WTC11 (cell line): ENCODE measurements around the gene GNB5.

Experiments used
- CBFB ChIP-seq: sonication (generic); formaldehyde crosslinking; IDR thresholded peaks from 2 replicates; pipeline ENCODE4 v1.8.1; 2022; ENCODE audit warnings: mild to moderate bottlenecking, low read depth, missing genetic modification reagents
- FOXJ3 ChIP-seq: sonication (generic); formaldehyde crosslinking; IDR thresholded peaks from 2 replicates; pipeline ENCODE4 v1.9.0; 2021; ENCODE audit warnings: missing genetic modification reagents, mild to moderate bottlenecking, borderline replicate concordance
- FOXK1 ChIP-seq: sonication (generic); formaldehyde crosslinking; IDR thresholded peaks from 2 replicates; pipeline ENCODE4 v1.8.0; 2022; ENCODE audit warnings: mild to moderate bottlenecking, moderate library complexity, missing genetic modification reagents
- GTF2I ChIP-seq: fragments of 250-450 bp; sonication (Bioruptor Pico); conservative IDR thresholded peaks from 2 replicates; pipeline ENCODE4 v1.4.0; 2021; ENCODE audit warnings: mild to moderate bottlenecking
- NFYB ChIP-seq: sonication (generic); formaldehyde crosslinking; conservative IDR thresholded peaks from 2 replicates; pipeline ENCODE4 v1.8.0; 2022; ENCODE audit warnings: low read depth, missing genetic modification reagents
- RELA ChIP-seq: sonication (generic); formaldehyde crosslinking; IDR thresholded peaks from 2 replicates; pipeline ENCODE4 v1.8.1; 2022; ENCODE audit warnings: missing genetic modification reagents, mild to moderate bottlenecking, borderline replicate concordance
- ZBTB21 ChIP-seq: sonication (generic); formaldehyde crosslinking; IDR thresholded peaks from 2 replicates; pipeline ENCODE4 v1.8.1; 2023; ENCODE audit warnings: mild to moderate bottlenecking, missing genetic modification reagents, borderline replicate concordance
- TF ChIP-seq, protein P1 (sequence below): fragments of 200-600 bp; IDR thresholded peaks from 2 replicates; pipeline ENCODE4 v1.8.0; 2022; ENCODE audit warnings: antibody characterized with exemption
- TF ChIP-seq, protein P2 (sequence below): sonication (generic); formaldehyde crosslinking; IDR thresholded peaks from 2 replicates; pipeline ENCODE4 v1.8.0; 2022; ENCODE audit warnings: mild to moderate bottlenecking, missing genetic modification reagents
- TF ChIP-seq, protein P3 (sequence below): sonication (generic); formaldehyde crosslinking; IDR thresholded peaks from 2 replicates; pipeline ENCODE4 v1.8.1; 2022; ENCODE audit warnings: mild to moderate bottlenecking, moderate library complexity, missing genetic modification reagents
- TF ChIP-seq, protein P4 (sequence below): sonication (generic); formaldehyde crosslinking; IDR thresholded peaks from 2 replicates; pipeline ENCODE4 v1.8.1; 2023; ENCODE audit warnings: mild to moderate bottlenecking, missing genetic modification reagents, moderate library complexity

DNA sequence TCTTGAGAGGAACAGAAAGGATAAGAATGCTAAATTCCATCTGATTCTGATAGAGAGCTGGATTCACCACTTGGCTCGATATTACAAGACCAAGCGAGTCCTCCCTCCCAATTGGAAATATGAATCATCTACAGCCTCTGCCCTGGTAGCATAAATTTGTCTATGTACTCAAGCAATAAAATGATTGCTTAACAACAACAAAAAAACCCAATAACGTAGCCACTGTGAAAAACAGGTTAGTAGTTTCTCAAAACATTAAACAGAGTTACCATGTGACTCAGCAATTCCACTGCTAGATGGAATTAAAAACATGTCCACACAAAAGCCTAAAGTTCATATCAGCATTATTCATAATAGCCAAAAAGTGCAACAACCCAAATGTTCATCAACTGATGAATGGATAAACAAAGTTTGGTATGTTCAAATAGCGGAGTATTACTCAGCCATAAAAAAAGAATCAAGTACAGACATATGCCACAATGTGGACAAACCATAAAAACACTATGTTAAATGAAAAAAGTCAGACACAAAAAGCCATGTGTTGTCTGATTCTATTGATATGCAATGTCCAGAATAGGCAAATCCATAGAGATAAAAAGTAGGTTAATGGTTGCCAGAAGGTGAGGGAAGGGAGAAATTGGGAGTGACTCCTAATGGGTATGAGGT, 95.5 kb downstream of the GNB5 start:
- TF ChIP-seq FOXK1 (CRISPR knock-in tag): no peak
- no peak for TF ChIP-seq NFYB
- TF ChIP-seq, protein P1, sequence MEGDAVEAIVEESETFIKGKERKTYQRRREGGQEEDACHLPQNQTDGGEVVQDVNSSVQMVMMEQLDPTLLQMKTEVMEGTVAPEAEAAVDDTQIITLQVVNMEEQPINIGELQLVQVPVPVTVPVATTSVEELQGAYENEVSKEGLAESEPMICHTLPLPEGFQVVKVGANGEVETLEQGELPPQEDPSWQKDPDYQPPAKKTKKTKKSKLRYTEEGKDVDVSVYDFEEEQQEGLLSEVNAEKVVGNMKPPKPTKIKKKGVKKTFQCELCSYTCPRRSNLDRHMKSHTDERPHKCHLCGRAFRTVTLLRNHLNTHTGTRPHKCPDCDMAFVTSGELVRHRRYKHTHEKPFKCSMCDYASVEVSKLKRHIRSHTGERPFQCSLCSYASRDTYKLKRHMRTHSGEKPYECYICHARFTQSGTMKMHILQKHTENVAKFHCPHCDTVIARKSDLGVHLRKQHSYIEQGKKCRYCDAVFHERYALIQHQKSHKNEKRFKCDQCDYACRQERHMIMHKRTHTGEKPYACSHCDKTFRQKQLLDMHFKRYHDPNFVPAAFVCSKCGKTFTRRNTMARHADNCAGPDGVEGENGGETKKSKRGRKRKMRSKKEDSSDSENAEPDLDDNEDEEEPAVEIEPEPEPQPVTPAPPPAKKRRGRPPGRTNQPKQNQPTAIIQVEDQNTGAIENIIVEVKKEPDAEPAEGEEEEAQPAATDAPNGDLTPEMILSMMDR: no peak
- TF ChIP-seq ZBTB21: no peak
- TF ChIP-seq, protein P2, sequence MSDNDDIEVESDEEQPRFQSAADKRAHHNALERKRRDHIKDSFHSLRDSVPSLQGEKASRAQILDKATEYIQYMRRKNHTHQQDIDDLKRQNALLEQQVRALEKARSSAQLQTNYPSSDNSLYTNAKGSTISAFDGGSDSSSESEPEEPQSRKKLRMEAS (CRISPR knock-in tag): no peak
- no peak for TF ChIP-seq FOXJ3 (CRISPR knock-in tag)
- TF ChIP-seq, protein P3, sequence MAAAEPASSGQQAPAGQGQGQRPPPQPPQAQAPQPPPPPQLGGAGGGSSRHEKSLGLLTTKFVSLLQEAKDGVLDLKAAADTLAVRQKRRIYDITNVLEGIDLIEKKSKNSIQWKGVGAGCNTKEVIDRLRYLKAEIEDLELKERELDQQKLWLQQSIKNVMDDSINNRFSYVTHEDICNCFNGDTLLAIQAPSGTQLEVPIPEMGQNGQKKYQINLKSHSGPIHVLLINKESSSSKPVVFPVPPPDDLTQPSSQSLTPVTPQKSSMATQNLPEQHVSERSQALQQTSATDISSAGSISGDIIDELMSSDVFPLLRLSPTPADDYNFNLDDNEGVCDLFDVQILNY (CRISPR knock-in tag): no peak
- no peak for TF ChIP-seq RELA (CRISPR knock-in tag)
- TF ChIP-seq, protein P4, sequence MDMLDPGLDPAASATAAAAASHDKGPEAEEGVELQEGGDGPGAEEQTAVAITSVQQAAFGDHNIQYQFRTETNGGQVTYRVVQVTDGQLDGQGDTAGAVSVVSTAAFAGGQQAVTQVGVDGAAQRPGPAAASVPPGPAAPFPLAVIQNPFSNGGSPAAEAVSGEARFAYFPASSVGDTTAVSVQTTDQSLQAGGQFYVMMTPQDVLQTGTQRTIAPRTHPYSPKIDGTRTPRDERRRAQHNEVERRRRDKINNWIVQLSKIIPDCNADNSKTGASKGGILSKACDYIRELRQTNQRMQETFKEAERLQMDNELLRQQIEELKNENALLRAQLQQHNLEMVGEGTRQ (CRISPR knock-in tag): no peak
- no peak for TF ChIP-seq CBFB (CRISPR knock-in tag)
- TF ChIP-seq GTF2I (CRISPR knock-in tag): no peak
